Measurements from ENCODE around the gene RNF220. TPM values are rescaled to one million over a fixed set of nuclear protein-coding genes. Genes with fewer than 3 reads are reported as not detected.

Gene RNF220
- total and polyA plus RNA-seq, 2 of the 4 experiments (the other 2 are of a cell fraction): 71.8 to 77.1 TPM

DNA sequence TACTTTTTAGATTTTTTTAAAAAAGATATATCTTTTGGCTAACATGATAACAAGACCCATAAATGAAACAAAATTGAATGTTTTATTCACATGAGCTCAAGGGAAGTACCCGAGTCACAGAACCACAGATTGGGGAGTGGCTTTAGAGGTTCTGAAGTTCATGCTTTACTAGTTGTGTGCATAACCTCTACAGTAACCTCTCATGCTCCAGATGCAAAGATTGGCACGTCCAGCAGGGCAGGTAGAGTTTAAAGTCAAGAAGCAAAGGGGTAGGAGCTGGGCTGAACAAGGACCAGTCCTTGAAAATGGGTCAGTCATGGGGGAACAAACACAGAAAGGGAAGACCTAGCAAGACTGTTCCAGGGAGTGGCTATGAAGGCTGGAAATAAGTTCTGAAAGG, 109.6 kb downstream of the RNF220 start:
- no CpG with 5 or more reads among the region's 2 CpGs for WGBS, 2 experiments (ENCODE audit: extremely low coverage in 2 of 2, insufficient read length in 1 of 2)
- Histone ChIP-seq H3K27me3 (ENCODE audit: control insufficient read depth, insufficient read depth, low read length) (peaks cover 52% of the 10 kb centered on the region), H3K36me3 (ENCODE audit: control insufficient read depth, insufficient read depth, low read length) (no peaks in the 10 kb centered on the region)

More for the DNA sequence above, 109.6 kb downstream of the RNF220 start:
- Histone ChIP-seq H2BK120ac (ENCODE audit: low read depth, low read length) (no peak overlapping the region), H3K4me2 (ENCODE audit: low read depth, low read length) (no peak overlapping the region), H2AK5ac (ENCODE audit: low read depth, low read length) (no peak overlapping the region), H3K56ac (ENCODE audit: extremely low read depth, insufficient read depth, low read length) (no peak overlapping the region), H4K5ac (ENCODE audit: low read depth, low read length) (no peak overlapping the region), H3K9me3 (ENCODE audit: control insufficient read depth, insufficient read depth, low read length) (no peaks in the 10 kb centered on the region), H2BK15ac (ENCODE audit: low read depth, low read length) (no peak overlapping the region), H2AFZ (replicated peaks; ENCODE audit: low read length, poor library complexity) (no peak overlapping the region), H3K9ac (ENCODE audit: low read depth, low read length) (no peak overlapping the region), H4K8ac (ENCODE audit: low read depth in 2 of 2, low read length in 2 of 2) (no peak overlapping the region), H3K27ac (ENCODE audit: insufficient read depth, low read length) (no peak overlapping the region), H3K18ac (ENCODE audit: low read depth, low read length) (no peak overlapping the region), H3K9me1 (ENCODE audit: insufficient read depth, low read length) (no peaks in the 10 kb centered on the region), H3K4me1 (ENCODE audit: control insufficient read depth, insufficient read depth, low read length) (no peaks in the 10 kb centered on the region), H3K4ac (ENCODE audit: low read depth, low read length) (no peak overlapping the region), H3K23ac (ENCODE audit: low read depth, low read length) (no peak overlapping the region), H3K14ac (replicated peaks; ENCODE audit: low read depth, low read length) (no peak overlapping the region), H2BK20ac (ENCODE audit: low read depth, low read length) (no peak overlapping the region), H4K91ac (ENCODE audit: insufficient read depth, low read depth, low read length) (no peak overlapping the region), H3K4me3 (ENCODE audit: insufficient read depth, low read depth, low read length) (no peak overlapping the region), H4K20me1 (ENCODE audit: insufficient read depth, low read length) (no peaks in the 10 kb centered on the region), H2AK9ac (replicated peaks; ENCODE audit: low read depth, low read length, poor library complexity) (no peak overlapping the region), H3K79me1 (ENCODE audit: low read depth in 1 of 2, low read length in 2 of 2) (no peaks in the 10 kb centered on the region), H2BK5ac (ENCODE audit: low read depth, low read length, poor library complexity, severe bottlenecking) (no peak overlapping the region)
- ATAC-seq (ENCODE audit: low read depth) (no peak), DNase-seq (no peak)
- no TSS peak for BruUV-seq (replicated peaks)
- TF ChIP-seq CEBPB (IDR thresholded peaks at IDR 0.05; ENCODE audit: low read depth, low read length) (no peak), POLR2A (IDR thresholded peaks at IDR 0.05; ENCODE audit: low read depth, low read length) (no peak), RCOR1 (IDR thresholded peaks at IDR 0.05; ENCODE audit: insufficient replicate concordance, low read length) (no peak), NFE2L2 (IDR thresholded peaks at IDR 0.05; ENCODE audit: low read depth, low read length) (no peak), MXI1 (IDR thresholded peaks at IDR 0.05; ENCODE audit: borderline replicate concordance, low read depth, low read length) (no peak), CHD1 (IDR thresholded peaks at IDR 0.05; ENCODE audit: low read depth, low read length) (no peak), FOS (IDR thresholded peaks at IDR 0.05; ENCODE audit: low read depth, low read length) (no peak), BHLHE40 (IDR thresholded peaks at IDR 0.05; ENCODE audit: low read depth, low read length) (no peak), MAFK (IDR thresholded peaks at IDR 0.05; ENCODE audit: low read depth, low read length) (no peak), RFX5 (IDR thresholded peaks at IDR 0.05; ENCODE audit: low read depth, low read length) (no peak), SMC3 (IDR thresholded peaks at IDR 0.05; ENCODE audit: low read depth, low read length) (no peak)
- TF ChIP-seq, protein P1, sequence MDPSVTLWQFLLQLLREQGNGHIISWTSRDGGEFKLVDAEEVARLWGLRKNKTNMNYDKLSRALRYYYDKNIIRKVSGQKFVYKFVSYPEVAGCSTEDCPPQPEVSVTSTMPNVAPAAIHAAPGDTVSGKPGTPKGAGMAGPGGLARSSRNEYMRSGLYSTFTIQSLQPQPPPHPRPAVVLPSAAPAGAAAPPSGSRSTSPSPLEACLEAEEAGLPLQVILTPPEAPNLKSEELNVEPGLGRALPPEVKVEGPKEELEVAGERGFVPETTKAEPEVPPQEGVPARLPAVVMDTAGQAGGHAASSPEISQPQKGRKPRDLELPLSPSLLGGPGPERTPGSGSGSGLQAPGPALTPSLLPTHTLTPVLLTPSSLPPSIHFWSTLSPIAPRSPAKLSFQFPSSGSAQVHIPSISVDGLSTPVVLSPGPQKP (IDR thresholded peaks at IDR 0.05; ENCODE audit: borderline replicate concordance, low read depth, low read length): no peak
- TF ChIP-seq, protein P2, sequence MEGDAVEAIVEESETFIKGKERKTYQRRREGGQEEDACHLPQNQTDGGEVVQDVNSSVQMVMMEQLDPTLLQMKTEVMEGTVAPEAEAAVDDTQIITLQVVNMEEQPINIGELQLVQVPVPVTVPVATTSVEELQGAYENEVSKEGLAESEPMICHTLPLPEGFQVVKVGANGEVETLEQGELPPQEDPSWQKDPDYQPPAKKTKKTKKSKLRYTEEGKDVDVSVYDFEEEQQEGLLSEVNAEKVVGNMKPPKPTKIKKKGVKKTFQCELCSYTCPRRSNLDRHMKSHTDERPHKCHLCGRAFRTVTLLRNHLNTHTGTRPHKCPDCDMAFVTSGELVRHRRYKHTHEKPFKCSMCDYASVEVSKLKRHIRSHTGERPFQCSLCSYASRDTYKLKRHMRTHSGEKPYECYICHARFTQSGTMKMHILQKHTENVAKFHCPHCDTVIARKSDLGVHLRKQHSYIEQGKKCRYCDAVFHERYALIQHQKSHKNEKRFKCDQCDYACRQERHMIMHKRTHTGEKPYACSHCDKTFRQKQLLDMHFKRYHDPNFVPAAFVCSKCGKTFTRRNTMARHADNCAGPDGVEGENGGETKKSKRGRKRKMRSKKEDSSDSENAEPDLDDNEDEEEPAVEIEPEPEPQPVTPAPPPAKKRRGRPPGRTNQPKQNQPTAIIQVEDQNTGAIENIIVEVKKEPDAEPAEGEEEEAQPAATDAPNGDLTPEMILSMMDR (conservative IDR thresholded peaks at IDR 0.05; ENCODE audit: low read depth, low read length): no peak
- TF ChIP-seq, protein P3, sequence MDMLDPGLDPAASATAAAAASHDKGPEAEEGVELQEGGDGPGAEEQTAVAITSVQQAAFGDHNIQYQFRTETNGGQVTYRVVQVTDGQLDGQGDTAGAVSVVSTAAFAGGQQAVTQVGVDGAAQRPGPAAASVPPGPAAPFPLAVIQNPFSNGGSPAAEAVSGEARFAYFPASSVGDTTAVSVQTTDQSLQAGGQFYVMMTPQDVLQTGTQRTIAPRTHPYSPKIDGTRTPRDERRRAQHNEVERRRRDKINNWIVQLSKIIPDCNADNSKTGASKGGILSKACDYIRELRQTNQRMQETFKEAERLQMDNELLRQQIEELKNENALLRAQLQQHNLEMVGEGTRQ (IDR thresholded peaks at IDR 0.05; ENCODE audit: low read depth, low read length): no peak
- in situ Hi-C loops (cut with MboI; ENCODE audit: low sequenced_read_pairs): no loop called here
- CTCF ChIA-PET: no interaction called here
- POLR2A ChIA-PET (ENCODE audit: unreplicated experiment): no interaction called here
- dilution Hi-C loops (cut with HindIII; ENCODE audit: low sequenced_read_pairs, unreplicated experiment): no loop called here
- intact Hi-C loops (cut with micrococcal nuclease): no loop called here
